Measurements from ENCODE around the gene WDR74. TPM values are rescaled to one million over a fixed set of nuclear protein-coding genes. Genes with fewer than 3 reads are reported as not detected.

WDR74 gene
- total and polyA plus RNA-seq, 2 of the 13 experiments (the other 11 are each of a cell fraction or from before 2014, with no cell fraction given), result 77.0 to 83.3 TPM

DNA sequence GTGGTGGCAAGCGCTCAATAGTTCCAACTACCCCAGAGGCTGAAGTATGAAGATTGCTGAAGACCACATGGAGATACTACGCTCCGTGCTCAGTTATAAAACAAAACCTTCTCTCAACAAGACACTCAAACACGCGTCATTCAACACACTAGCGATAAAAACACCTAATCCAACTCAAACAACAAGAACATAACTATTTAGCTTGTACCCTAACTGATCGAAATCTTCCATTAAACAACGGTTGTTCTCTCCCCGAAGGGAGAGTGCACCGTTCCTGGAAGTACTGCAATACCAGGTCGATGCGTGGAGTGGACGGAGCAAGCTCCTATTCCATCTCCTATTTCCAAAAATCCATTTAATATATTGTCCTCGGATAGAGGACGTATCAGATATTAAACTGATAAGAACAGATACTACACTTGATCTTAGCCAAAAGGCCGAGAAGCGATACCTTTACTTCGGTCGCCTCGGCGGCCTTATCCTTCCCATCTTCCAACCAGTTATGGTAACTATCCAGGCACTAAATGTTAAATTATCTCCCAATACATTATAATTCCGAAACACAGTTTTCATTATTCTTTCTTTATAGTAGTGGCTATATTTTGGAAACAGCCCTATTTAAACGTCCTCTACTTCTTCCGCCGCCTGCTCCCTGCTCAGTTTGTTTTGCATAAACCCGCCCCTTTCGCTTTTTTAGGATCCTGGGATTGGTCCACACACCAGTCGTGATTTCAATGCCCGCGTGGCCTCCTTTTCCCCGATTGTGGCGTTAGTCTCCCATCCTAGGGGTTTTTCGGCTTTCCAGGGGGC is 2.2 kb upstream of the WDR74 start (continued):
- TF ChIP-seq, protein P1, sequence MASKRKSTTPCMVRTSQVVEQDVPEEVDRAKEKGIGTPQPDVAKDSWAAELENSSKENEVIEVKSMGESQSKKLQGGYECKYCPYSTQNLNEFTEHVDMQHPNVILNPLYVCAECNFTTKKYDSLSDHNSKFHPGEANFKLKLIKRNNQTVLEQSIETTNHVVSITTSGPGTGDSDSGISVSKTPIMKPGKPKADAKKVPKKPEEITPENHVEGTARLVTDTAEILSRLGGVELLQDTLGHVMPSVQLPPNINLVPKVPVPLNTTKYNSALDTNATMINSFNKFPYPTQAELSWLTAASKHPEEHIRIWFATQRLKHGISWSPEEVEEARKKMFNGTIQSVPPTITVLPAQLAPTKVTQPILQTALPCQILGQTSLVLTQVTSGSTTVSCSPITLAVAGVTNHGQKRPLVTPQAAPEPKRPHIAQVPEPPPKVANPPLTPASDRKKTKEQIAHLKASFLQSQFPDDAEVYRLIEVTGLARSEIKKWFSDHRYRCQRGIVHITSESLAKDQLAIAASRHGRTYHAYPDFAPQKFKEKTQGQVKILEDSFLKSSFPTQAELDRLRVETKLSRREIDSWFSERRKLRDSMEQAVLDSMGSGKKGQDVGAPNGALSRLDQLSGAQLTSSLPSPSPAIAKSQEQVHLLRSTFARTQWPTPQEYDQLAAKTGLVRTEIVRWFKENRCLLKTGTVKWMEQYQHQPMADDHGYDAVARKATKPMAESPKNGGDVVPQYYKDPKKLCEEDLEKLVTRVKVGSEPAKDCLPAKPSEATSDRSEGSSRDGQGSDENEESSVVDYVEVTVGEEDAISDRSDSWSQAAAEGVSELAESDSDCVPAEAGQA (IDR thresholded peaks at IDR 0.05; ENCODE audit: low read depth), result peak; percentile 71; the same call in 1 of the 2 replicates
- TF ChIP-seq, protein P1 (CRISPR knock-in tag; IDR thresholded peaks at IDR 0.05; ENCODE audit: borderline replicate concordance), result peak; percentile 84; the same call in 1 of the 2 replicates
- TF ChIP-seq, protein P2, sequence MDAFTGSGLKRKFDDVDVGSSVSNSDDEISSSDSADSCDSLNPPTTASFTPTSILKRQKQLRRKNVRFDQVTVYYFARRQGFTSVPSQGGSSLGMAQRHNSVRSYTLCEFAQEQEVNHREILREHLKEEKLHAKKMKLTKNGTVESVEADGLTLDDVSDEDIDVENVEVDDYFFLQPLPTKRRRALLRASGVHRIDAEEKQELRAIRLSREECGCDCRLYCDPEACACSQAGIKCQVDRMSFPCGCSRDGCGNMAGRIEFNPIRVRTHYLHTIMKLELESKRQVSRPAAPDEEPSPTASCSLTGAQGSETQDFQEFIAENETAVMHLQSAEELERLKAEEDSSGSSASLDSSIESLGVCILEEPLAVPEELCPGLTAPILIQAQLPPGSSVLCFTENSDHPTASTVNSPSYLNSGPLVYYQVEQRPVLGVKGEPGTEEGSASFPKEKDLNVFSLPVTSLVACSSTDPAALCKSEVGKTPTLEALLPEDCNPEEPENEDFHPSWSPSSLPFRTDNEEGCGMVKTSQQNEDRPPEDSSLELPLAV (CRISPR knock-in tag; conservative IDR thresholded peaks at IDR 0.05; ENCODE audit: low read depth), result peak; percentile 95
- TF ChIP-seq SOX6 (IDR thresholded peaks at IDR 0.05) (no peak), SOX6 (CRISPR knock-in tag; IDR thresholded peaks at IDR 0.05) (peak; percentile 82), ZNF547 (CRISPR knock-in tag; IDR thresholded peaks at IDR 0.05) (no peak; the same call in none of the 2 replicates), GLI4 (CRISPR knock-in tag; IDR thresholded peaks at IDR 0.05; ENCODE audit: borderline replicate concordance) (no peak), GTF3A (CRISPR knock-in tag; conservative IDR thresholded peaks at IDR 0.05) (0 out of 2 replicates have a peak, but pooled peaks have one; percentile 21), NR3C1 (CRISPR knock-in tag; IDR thresholded peaks at IDR 0.05) (no peak), GATA4 (IDR thresholded peaks at IDR 0.05; ENCODE audit: borderline replicate concordance, low read depth) (peak; percentile 100), TCF12 (IDR thresholded peaks at IDR 0.05) (no peak), TCF12 (CRISPR knock-in tag; IDR thresholded peaks at IDR 0.05) (peak; percentile 59; the same call in 1 of the 2 replicates), ZBTB1 (CRISPR knock-in tag; IDR thresholded peaks at IDR 0.05; ENCODE audit: borderline replicate concordance) (no peak; the same call in 1 of the 2 replicates), DPF2 (CRISPR knock-in tag; IDR thresholded peaks at IDR 0.05; ENCODE audit: borderline replicate concordance, low read depth) (no peak), RFX3 (CRISPR knock-in tag; IDR thresholded peaks at IDR 0.05) (peak; percentile 20; the same call in 1 of the 2 replicates), DMAP1 (CRISPR knock-in tag; IDR thresholded peaks at IDR 0.05) (peak; percentile 76; the same call in 1 of the 2 replicates), RXRB (CRISPR knock-in tag; IDR thresholded peaks at IDR 0.05; ENCODE audit: borderline replicate concordance) (peak; percentile 93)
- TF ChIP-seq, protein P3, sequence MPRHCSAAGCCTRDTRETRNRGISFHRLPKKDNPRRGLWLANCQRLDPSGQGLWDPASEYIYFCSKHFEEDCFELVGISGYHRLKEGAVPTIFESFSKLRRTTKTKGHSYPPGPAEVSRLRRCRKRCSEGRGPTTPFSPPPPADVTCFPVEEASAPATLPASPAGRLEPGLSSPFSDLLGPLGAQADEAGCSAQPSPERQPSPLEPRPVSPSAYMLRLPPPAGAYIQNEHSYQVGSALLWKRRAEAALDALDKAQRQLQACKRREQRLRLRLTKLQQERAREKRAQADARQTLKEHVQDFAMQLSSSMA (CRISPR knock-in tag; IDR thresholded peaks at IDR 0.05), result peak; percentile 50; the same call in 1 of the 2 replicates
- TF ChIP-seq, protein P4, sequence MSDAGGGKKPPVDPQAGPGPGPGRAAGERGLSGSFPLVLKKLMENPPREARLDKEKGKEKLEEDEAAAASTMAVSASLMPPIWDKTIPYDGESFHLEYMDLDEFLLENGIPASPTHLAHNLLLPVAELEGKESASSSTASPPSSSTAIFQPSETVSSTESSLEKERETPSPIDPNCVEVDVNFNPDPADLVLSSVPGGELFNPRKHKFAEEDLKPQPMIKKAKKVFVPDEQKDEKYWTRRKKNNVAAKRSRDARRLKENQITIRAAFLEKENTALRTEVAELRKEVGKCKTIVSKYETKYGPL (CRISPR knock-in tag; IDR thresholded peaks at IDR 0.05), result peak; percentile 83; the same call in 1 of the 2 replicates
- TF ChIP-seq, protein P5, sequence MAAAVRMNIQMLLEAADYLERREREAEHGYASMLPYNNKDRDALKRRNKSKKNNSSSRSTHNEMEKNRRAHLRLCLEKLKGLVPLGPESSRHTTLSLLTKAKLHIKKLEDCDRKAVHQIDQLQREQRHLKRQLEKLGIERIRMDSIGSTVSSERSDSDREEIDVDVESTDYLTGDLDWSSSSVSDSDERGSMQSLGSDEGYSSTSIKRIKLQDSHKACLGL (CRISPR knock-in tag; IDR thresholded peaks at IDR 0.05), result no peak

Data from HepG2 (cell line).